HUES48 (cell line): ENCODE results near the gene ADARB2.

Experiments used
- H3K27ac ChIP-seq: one replicate; pipeline ENCODE4 v1.7.0; 2013; ENCODE audit warnings: low read depth, low read length, inconsistent platforms
- H3K27me3 ChIP-seq: 2 replicates; pipeline ENCODE4 v1.6.1; 2013; ENCODE audit warnings: mild to moderate bottlenecking, low read length; ENCODE audit not compliant: control insufficient read depth, insufficient read depth
- H3K36me3 ChIP-seq: 2 replicates; pipeline ENCODE4 v1.6.1; 2013; ENCODE audit warnings: low read length; ENCODE audit not compliant: control insufficient read depth, insufficient read depth
- H3K4me1 ChIP-seq: 2 replicates; pipeline ENCODE4 v1.6.1; 2013; ENCODE audit warnings: mild to moderate bottlenecking, low read length; ENCODE audit not compliant: control insufficient read depth, insufficient read depth
- H3K4me3 ChIP-seq: 2 replicates; pipeline ENCODE4 v1.5.1; 2013; ENCODE audit warnings: mild to moderate bottlenecking, low read depth, low read length
- H3K9ac ChIP-seq: 2 replicates; pipeline ENCODE4 v1.6.1; 2013; ENCODE audit warnings: mild to moderate bottlenecking, low read depth, low read length, moderate library complexity
- H3K9me3 ChIP-seq: 2 replicates; pipeline ENCODE4 v1.6.1; 2013; ENCODE audit warnings: low read length; ENCODE audit not compliant: control insufficient read depth, insufficient read depth

ADARB2 gene

GRCh38 chr10:1270906-1271305 lies 466.4 kb downstream of the ADARB2 start:
- H3K9me3 ChIP-seq = no peaks in the 10 kb centered on the region
- no peak overlapping the region for H3K9ac ChIP-seq
- H3K27ac ChIP-seq = no peak overlapping the region
- H3K27me3 ChIP-seq = no peaks in the 10 kb centered on the region
- H3K4me3 ChIP-seq = no peak overlapping the region
- H3K4me1 ChIP-seq = no peaks in the 10 kb centered on the region
- no peaks in the 10 kb centered on the region for H3K36me3 ChIP-seq

- H3K4me3 ChIP-seq = no peak overlapping the region
- no peaks in the 10 kb centered on the region for H3K4me1 ChIP-seq
- no peaks in the 10 kb centered on the region for H3K36me3 ChIP-seq
- H3K27me3 ChIP-seq = no peaks in the 10 kb centered on the region
- no peak overlapping the region for H3K27ac ChIP-seq
- no peaks in the 10 kb centered on the region for H3K9me3 ChIP-seq
- no peak overlapping the region for H3K9ac ChIP-seq
Measured at GRCh38 chr10:1270490-1270889, 466.8 kb downstream of the ADARB2 start.

- H3K4me1 ChIP-seq = no peaks in the 10 kb centered on the region
- no peak overlapping the region for H3K27ac ChIP-seq
- H3K27me3 ChIP-seq = no peaks in the 10 kb centered on the region
- no peaks in the 10 kb centered on the region for H3K9me3 ChIP-seq
- H3K9ac ChIP-seq = no peak overlapping the region
- H3K4me3 ChIP-seq = no peak overlapping the region
- no peaks in the 10 kb centered on the region for H3K36me3 ChIP-seq
Measured at GRCh38 chr10:1268831-1269230, 468.5 kb downstream of the ADARB2 start.

- Histone ChIP-seq H3K4me1 (no peaks in the 10 kb centered on the region), H3K36me3 (no peaks in the 10 kb centered on the region), H3K27me3 (no peaks in the 10 kb centered on the region), H3K9me3 (no peaks in the 10 kb centered on the region), H3K27ac (no peak overlapping the region), H3K4me3 (no peak overlapping the region), H3K9ac (no peak overlapping the region)
Measured at GRCh38 chr10:1267568-1267967, 469.8 kb downstream of the ADARB2 start.

GRCh38 chr10:1267148-1267547 lies 470.2 kb downstream of the ADARB2 start:
- Histone ChIP-seq H3K27me3 (no peaks in the 10 kb centered on the region), H3K27ac (no peak overlapping the region), H3K36me3 (no peaks in the 10 kb centered on the region), H3K4me1 (no peaks in the 10 kb centered on the region), H3K4me3 (no peak overlapping the region), H3K9me3 (no peaks in the 10 kb centered on the region), H3K9ac (no peak overlapping the region)

GRCh38 chr10:1266033-1266802 lies 471.1 kb downstream of the ADARB2 start:
- Histone ChIP-seq H3K4me3 (no peak overlapping the region), H3K27ac (no peak overlapping the region), H3K9me3 (no peaks in the 10 kb centered on the region), H3K4me1 (no peaks in the 10 kb centered on the region), H3K36me3 (no peaks in the 10 kb centered on the region), H3K9ac (no peak overlapping the region), H3K27me3 (no peaks in the 10 kb centered on the region)

GRCh38 chr10:1264001-1264400 lies 473.3 kb downstream of the ADARB2 start:
- Histone ChIP-seq H3K27ac (no peak overlapping the region), H3K27me3 (no peaks in the 10 kb centered on the region), H3K4me3 (no peak overlapping the region), H3K9ac (no peak overlapping the region), H3K4me1 (no peaks in the 10 kb centered on the region), H3K9me3 (no peaks in the 10 kb centered on the region), H3K36me3 (no peaks in the 10 kb centered on the region)

GRCh38 chr10:1257274-1257673 lies 480.1 kb downstream of the ADARB2 start:
- Histone ChIP-seq H3K36me3 (no peaks in the 10 kb centered on the region), H3K27ac (no peak overlapping the region), H3K4me3 (no peak overlapping the region), H3K27me3 (no peaks in the 10 kb centered on the region), H3K9ac (no peak overlapping the region), H3K4me1 (no peaks in the 10 kb centered on the region), H3K9me3 (no peaks in the 10 kb centered on the region)

GRCh38 chr10:1256432-1256725 lies 480.9 kb downstream of the ADARB2 start:
- Histone ChIP-seq H3K27me3 (no peaks in the 10 kb centered on the region), H3K4me1 (no peaks in the 10 kb centered on the region), H3K36me3 (no peaks in the 10 kb centered on the region), H3K9me3 (no peaks in the 10 kb centered on the region), H3K4me3 (no peak overlapping the region), H3K27ac (no peak overlapping the region), H3K9ac (no peak overlapping the region)

- H3K36me3 ChIP-seq = no peaks in the 10 kb centered on the region
- no peak overlapping the region for H3K9ac ChIP-seq
- H3K9me3 ChIP-seq = no peaks in the 10 kb centered on the region
- no peak overlapping the region for H3K27ac ChIP-seq
- H3K4me3 ChIP-seq = no peak overlapping the region
- no peaks in the 10 kb centered on the region for H3K4me1 ChIP-seq
- H3K27me3 ChIP-seq = no peaks in the 10 kb centered on the region
Measured at GRCh38 chr10:1255600-1256431, 481.5 kb downstream of the ADARB2 start.

- H3K4me1 ChIP-seq = no peaks in the 10 kb centered on the region
- no peak overlapping the region for H3K4me3 ChIP-seq
- no peaks in the 10 kb centered on the region for H3K27me3 ChIP-seq
- no peak overlapping the region for H3K9ac ChIP-seq
- H3K9me3 ChIP-seq = no peaks in the 10 kb centered on the region
- no peak overlapping the region for H3K27ac ChIP-seq
- no peaks in the 10 kb centered on the region for H3K36me3 ChIP-seq
Measured at GRCh38 chr10:1255118-1255517, 482.2 kb downstream of the ADARB2 start.
